ENCODE results near the gene IFNB1.

GRCh38 chr9:21121079-21121478, 43.3 kb upstream of the IFNB1 start:
- TF ChIP-seq CTCF (conservative IDR thresholded peaks at IDR 0.05 in 1 of 2, IDR thresholded peaks at IDR 0.05 in 1 of 2; ENCODE audit: low read depth in 1 of 2, low read length in 2 of 2) = no peak
- no peak for TF ChIP-seq EZH2 (IDR thresholded peaks at IDR 0.05; ENCODE audit: low read length, missing control alignments)

All from fibroblast of lung (primary cell).